Amniotic stem cell (primary cell): ENCODE measurements around the gene GALNT17.

Experiments used
- DNase-seq: peaks from one replicate; lab custom pipeline; 2025; lab: John Stamatoyannopoulos, UW

GALNT17 gene

GRCh38 chr7:71504697-71505441 is 372.9 kb downstream of the GALNT17 start:
- DNase-seq, result no peak

GRCh38 chr7:71506822-71507221 is 374.9 kb downstream of the GALNT17 start:
- DNase-seq, result no peak

GRCh38 chr7:71507680-71508602 is 376.0 kb downstream of the GALNT17 start:
- DNase-seq, result no peak

- DNase-seq, result no peak
Observed at GRCh38 chr7:71509381-71509780, 377.4 kb downstream of the GALNT17 start.

- DNase-seq, result no peak
Observed at GRCh38 chr7:71511361-71511807, 379.4 kb downstream of the GALNT17 start.

- DNase-seq, result no peak
Observed at GRCh38 chr7:71517940-71518699, 386.2 kb downstream of the GALNT17 start.

GRCh38 chr7:71518880-71519279 is 386.9 kb downstream of the GALNT17 start:
- DNase-seq, result no peak

- no peak for DNase-seq
Observed at GRCh38 chr7:71521506-71521905, 389.6 kb downstream of the GALNT17 start.

GRCh38 chr7:71526106-71526505 is 394.2 kb downstream of the GALNT17 start:
- no peak for DNase-seq

GRCh38 chr7:71527213-71527612 is 395.3 kb downstream of the GALNT17 start:
- DNase-seq, result no peak

GRCh38 chr7:71535616-71536015 is 403.7 kb downstream of the GALNT17 start:
- DNase-seq, result no peak

- DNase-seq, result no peak
Observed at GRCh38 chr7:71538210-71538609, 406.3 kb downstream of the GALNT17 start.

- DNase-seq, result no peak
Observed at GRCh38 chr7:71539615-71540014, 407.7 kb downstream of the GALNT17 start.

- no peak for DNase-seq
Observed at GRCh38 chr7:71541707-71542353, 409.9 kb downstream of the GALNT17 start.

GRCh38 chr7:71543396-71543795 is 411.5 kb downstream of the GALNT17 start:
- no peak for DNase-seq

GRCh38 chr7:71544816-71545215 is 412.9 kb downstream of the GALNT17 start:
- DNase-seq, result no peak

GRCh38 chr7:71547426-71547825 is 415.5 kb downstream of the GALNT17 start:
- DNase-seq, result no peak

- no peak for DNase-seq
Observed at GRCh38 chr7:71548746-71549145, 416.8 kb downstream of the GALNT17 start.

GRCh38 chr7:71553306-71553705 is 421.4 kb downstream of the GALNT17 start:
- DNase-seq, result no peak

- no peak for DNase-seq
Observed at GRCh38 chr7:71555758-71556157, 423.8 kb downstream of the GALNT17 start.

- DNase-seq, result no peak
Observed at GRCh38 chr7:71558806-71559613, 427.1 kb downstream of the GALNT17 start.
